Stimulated activated CD4-positive, alpha-beta T cell treated with anti-CD3 and anti-CD28 coated beads, Interleukin-1b, Interleukin-23, amount 100 ng/mL, for 48 hours (primary cell): ENCODE measurements around the gene C10orf71.

Source experiments
- DNase-seq: peaks from one replicate; pipeline ENCODE4 v3.0.0-alpha.2; 2020

C10orf71 gene

GRCh38 chr10:49318755-49319154 lies 19.8 kb downstream of the C10orf71 start:
- DNase-seq = no peak

- no peak for DNase-seq
Measured at GRCh38 chr10:49319206-49319605, 20.2 kb downstream of the C10orf71 start.

- no peak for DNase-seq
Measured at GRCh38 chr10:49320191-49320590, 21.2 kb downstream of the C10orf71 start.

GRCh38 chr10:49321021-49321420 lies 22.1 kb downstream of the C10orf71 start:
- no peak for DNase-seq

- no peak for DNase-seq
Measured at GRCh38 chr10:49322371-49323170, 23.6 kb downstream of the C10orf71 start.

GRCh38 chr10:49323171-49323895 lies 24.4 kb downstream of the C10orf71 start:
- DNase-seq = no peak

- DNase-seq = no peak
Measured at GRCh38 chr10:49323896-49324270, 24.9 kb downstream of the C10orf71 start.

GRCh38 chr10:49324711-49325110 lies 25.7 kb downstream of the C10orf71 start:
- no peak for DNase-seq

- no peak for DNase-seq
Measured at GRCh38 chr10:49325131-49325915, 26.4 kb downstream of the C10orf71 start.

- no peak for DNase-seq
Measured at GRCh38 chr10:49325916-49326783, 27.2 kb downstream of the C10orf71 start.

- no peak for DNase-seq
Measured at GRCh38 chr10:49327036-49327813, 28.3 kb downstream of the C10orf71 start.

GRCh38 chr10:49328401-49329145 lies 29.6 kb downstream of the C10orf71 start:
- DNase-seq = no peak

GRCh38 chr10:49329146-49329505 lies 30.2 kb downstream of the C10orf71 start:
- no peak for DNase-seq

GRCh38 chr10:49330127-49330665 lies 31.2 kb downstream of the C10orf71 start:
- no peak for DNase-seq

- no peak for DNase-seq
Measured at GRCh38 chr10:49331431-49331830, 32.5 kb downstream of the C10orf71 start.

GRCh38 chr10:49332333-49332732 lies 33.4 kb downstream of the C10orf71 start:
- DNase-seq = no peak

- DNase-seq = no peak
Measured at GRCh38 chr10:49332768-49333167, 33.8 kb downstream of the C10orf71 start.

GRCh38 chr10:49333192-49333591 lies 34.2 kb downstream of the C10orf71 start:
- DNase-seq = no peak

- DNase-seq = no peak
Measured at GRCh38 chr10:49334964-49335363, 36.0 kb downstream of the C10orf71 start.

GRCh38 chr10:49335364-49335972 lies 36.5 kb downstream of the C10orf71 start:
- DNase-seq = no peak
